GM12878 (cell line): Measurements from ENCODE around the gene TSPYL6.

Source experiments
- BHLHE40 ChIP-seq, 2 experiments: fragments of 450-650 bp in 1 of 2; IDR thresholded peaks; 2 replicates each; pipeline ENCODE4 v1.6.1; 2011 to 2017; ENCODE audit warnings: low read depth in 2 of 2, borderline replicate concordance in 1 of 2, improper control_type of control experiment in 1 of 2, low read length in 1 of 2, mild to moderate bottlenecking in 1 of 2
- CEBPZ ChIP-seq: fragments of 150-350 bp; IDR thresholded peaks from 2 replicates; pipeline ENCODE4 v1.6.1; 2016; ENCODE audit warnings: low read depth, low read length
- CTCF ChIP-seq, 3 experiments: IDR thresholded peaks in 2 of 3; conservative IDR thresholded peaks in 1 of 3; 2 replicates each; pipeline ENCODE4 v1.5.1; 2011; ENCODE audit warnings: low read depth in 3 of 3, low read length in 3 of 3, mild to moderate bottlenecking in 3 of 3, control low read depth in 2 of 3, moderate library complexity in 2 of 3, inconsistent platforms in 1 of 3, mixed read lengths in 1 of 3; ENCODE audit not compliant: control insufficient read depth in 2 of 3, insufficient read depth in 1 of 3; ENCODE audit errors: extremely low read depth in 1 of 3
- MYC ChIP-seq: IDR thresholded peaks from 2 replicates; pipeline ENCODE4 v1.6.1; 2011; ENCODE audit warnings: mild to moderate bottlenecking, low read length, moderate library complexity, inconsistent platforms; ENCODE audit not compliant: insufficient read depth, insufficient replicate concordance, insufficient read length, severe bottlenecking
- POLR2A ChIP-seq: IDR thresholded peaks from 2 replicates; pipeline ENCODE4 v1.6.1; 2011; ENCODE audit warnings: low read depth, mild to moderate bottlenecking, low read length
- REST ChIP-seq: IDR thresholded peaks from 2 replicates; pipeline ENCODE4 v1.6.1; 2012; ENCODE audit warnings: mild to moderate bottlenecking, low read depth, low read length
- SMAD1 ChIP-seq: fragments of 450-650 bp; IDR thresholded peaks from 2 replicates; pipeline ENCODE4 v1.6.1; 2018; ENCODE audit warnings: mild to moderate bottlenecking, low read depth; ENCODE audit not compliant: partially characterized antibody

- TF ChIP-seq MYC, result no peak
- TF ChIP-seq CTCF (IDR thresholded peaks at IDR 0.05 in 2 of 3, conservative IDR thresholded peaks at IDR 0.05 in 1 of 3; ENCODE audit: control insufficient read depth in 2 of 3, extremely low read depth in 1 of 3, insufficient read depth in 1 of 3, low read depth in 3 of 3, low read length in 3 of 3), result no peak
- TF ChIP-seq BHLHE40 (IDR thresholded peaks at IDR 0.05; ENCODE audit: borderline replicate concordance in 1 of 2, low read depth in 2 of 2, low read length in 1 of 2), result no peak
- TF ChIP-seq POLR2A, result no peak
- TF ChIP-seq REST, result no peak
- TF ChIP-seq SMAD1, result no peak
- no peak for TF ChIP-seq CEBPZ
These were observed 46.6 kb downstream of the TSPYL6 start for GRCh38 chr2:54209379-54209778.
